ENCODE measurements around the gene UBP1.
"Not testable (repeated sequence)": the region's sequence is repeated elsewhere in the genome, so short reads cannot be mapped to it uniquely, and the experiment has no call there.

UBP1 gene

DNA sequence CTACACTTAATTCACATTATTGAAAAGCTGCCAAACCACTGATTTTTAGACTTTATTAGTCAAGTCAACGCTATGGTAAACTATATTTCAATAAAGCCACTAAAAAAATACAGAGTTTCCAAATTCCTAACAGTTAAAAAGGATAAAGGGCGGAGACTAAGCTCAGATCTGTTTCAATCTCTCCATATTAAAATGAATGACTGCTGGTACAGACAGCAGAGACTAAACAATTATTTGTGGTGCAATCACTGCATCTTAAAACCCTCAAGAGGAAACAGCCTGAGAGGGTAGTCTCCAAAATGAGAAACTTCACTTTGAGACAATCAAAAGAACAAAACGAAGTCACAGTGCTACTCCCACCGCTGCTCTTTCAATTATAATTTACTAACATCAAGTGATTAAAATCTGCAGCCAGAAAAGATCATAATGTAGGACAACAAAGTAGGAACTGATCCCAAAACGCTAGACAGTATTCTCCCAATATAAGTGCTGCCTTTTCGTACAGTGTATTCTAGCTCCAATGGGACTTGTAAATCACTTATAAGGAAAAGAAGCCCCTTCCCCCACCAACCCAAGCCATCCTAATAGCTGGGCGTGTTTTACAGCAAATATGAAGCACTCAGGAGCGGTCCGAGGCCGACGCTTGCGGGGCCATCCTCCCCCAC is 1.2 kb downstream of the UBP1 start:
- Histone ChIP-seq H3K9ac (peak overlapping the region; percentile 92 to 99 (median 98)), H3K4me1 (peaks cover 25 to 54% (median 39%) of the 10 kb centered on the region in 10 experiments), H3K4me2 (peak overlapping the region; percentile 79 to 97 (median 91)), H3K4me3 (peak overlapping the region; percentile 92 to 99 (median 97)), H3K27ac (peak overlapping the region; percentile 87 to 98 (median 96)), H3K36me3 (peaks cover 0 to 14% (median 3%) of the 10 kb centered on the region in 11 experiments; a peak in 7 of 22 replicates), H4K20me1 (peaks cover 48 to 60% (median 58%) of the 10 kb centered on the region in 11 experiments), H3K27me3 (no peaks in the 10 kb centered on the region), H3K9me3 (replicated peaks in 1 of 11) (peaks cover 0 to 5% (median 0%) of the 10 kb centered on the region in 11 experiments; a peak in 1 of 22 replicates)
- TF ChIP-seq Cebpa-rat (IDR thresholded peaks at IDR 0.05) = no peak

DNA sequence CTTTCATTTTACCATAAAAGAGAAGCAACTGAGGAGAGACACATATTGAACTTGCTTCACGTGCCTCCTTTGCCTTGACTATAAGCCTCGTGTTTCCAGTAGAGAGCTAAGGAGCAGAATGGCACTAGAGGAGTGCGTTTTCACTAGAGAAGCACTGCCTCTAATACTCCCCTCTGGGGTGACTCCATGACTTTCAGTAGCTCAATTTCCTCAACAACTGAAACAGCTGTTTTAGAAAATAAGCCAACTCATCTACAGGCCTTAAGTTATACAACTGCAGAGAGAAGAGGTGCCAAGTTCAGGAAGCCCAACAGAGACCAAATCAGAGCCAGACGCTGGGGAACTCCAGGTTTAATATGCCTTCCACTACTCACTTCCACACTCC is 1.9 kb downstream of the UBP1 start:
- Histone ChIP-seq H3K27me3 (no peaks in the 10 kb centered on the region), H4K20me1 (peaks cover 56 to 67% (median 66%) of the 10 kb centered on the region in 11 experiments), H3K36me3 (peaks cover 0 to 14% (median 3%) of the 10 kb centered on the region in 11 experiments; a peak in 7 of 22 replicates), H3K4me1 (peaks cover 25 to 61% (median 41%) of the 10 kb centered on the region in 10 experiments), H3K9ac (peak overlapping the region; percentile 92 to 99 (median 98)), H3K4me2 (peak overlapping the region; percentile 79 to 97 (median 91)), H3K9me3 (replicated peaks in 1 of 11) (peaks cover 0 to 5% (median 0%) of the 10 kb centered on the region in 11 experiments; a peak in 1 of 22 replicates), H3K4me3 (peak overlapping the region; percentile 92 to 99 (median 97)), H3K27ac (peak overlapping the region; percentile 87 to 98 (median 96); a peak in 21 of 22 replicates)
- TF ChIP-seq Cebpa-rat (IDR thresholded peaks at IDR 0.05) = no peak

DNA sequence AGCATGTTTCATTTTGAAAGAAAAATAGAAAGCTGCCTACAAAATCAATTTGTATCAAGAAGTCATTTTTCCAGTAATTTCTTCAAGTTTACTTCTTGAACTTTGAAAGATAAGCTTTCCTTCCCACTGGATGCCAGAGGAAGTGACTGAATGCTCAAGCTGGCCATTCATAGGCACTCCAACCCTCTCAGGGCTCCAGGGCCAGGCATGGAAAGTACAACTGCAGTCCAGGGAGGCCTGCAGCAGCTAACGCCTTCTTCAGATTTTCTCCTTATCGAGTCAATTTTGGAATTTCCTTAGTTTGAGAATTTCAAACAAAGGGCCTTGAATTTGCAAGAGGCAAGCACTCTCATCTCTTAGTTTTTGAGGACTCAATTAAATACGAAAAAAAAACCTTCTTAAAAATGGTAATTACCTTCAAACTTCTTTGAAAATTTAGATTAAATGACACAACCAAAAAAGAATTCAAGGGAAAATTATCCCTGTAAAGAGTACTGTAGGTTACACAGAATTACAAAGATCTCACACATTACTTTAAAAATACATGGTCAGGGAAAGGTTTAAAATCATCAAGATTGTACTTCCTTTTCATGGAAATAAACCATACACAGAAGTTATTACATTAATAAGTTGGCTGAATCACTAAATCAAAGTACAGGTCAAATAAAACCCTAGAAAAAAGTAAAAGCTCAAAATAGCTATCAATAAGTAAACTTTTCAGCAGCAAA is 2.5 kb downstream of the UBP1 start:
- Histone ChIP-seq H3K9ac (peak overlapping the region; percentile 92 to 99 (median 98); a peak in 20 of 22 replicates), H3K27me3 (no peaks in the 10 kb centered on the region), H3K4me3 (peak overlapping the region; percentile 92 to 99 (median 97)), H3K4me1 (peaks cover 25 to 66% (median 41%) of the 10 kb centered on the region in 10 experiments), H3K27ac (peak overlapping the region; percentile 87 to 98 (median 96); a peak in 21 of 22 replicates), H3K4me2 (peak overlapping the region; percentile 79 to 97 (median 91)), H4K20me1 (peaks cover 61 to 73% (median 71%) of the 10 kb centered on the region in 11 experiments), H3K9me3 (replicated peaks in 1 of 11) (peaks cover 0 to 5% (median 0%) of the 10 kb centered on the region in 11 experiments; a peak in 1 of 22 replicates), H3K36me3 (peaks cover 0 to 14% (median 3%) of the 10 kb centered on the region in 11 experiments; a peak in 7 of 22 replicates)
- no peak for TF ChIP-seq Cebpa-rat (IDR thresholded peaks at IDR 0.05)

DNA sequence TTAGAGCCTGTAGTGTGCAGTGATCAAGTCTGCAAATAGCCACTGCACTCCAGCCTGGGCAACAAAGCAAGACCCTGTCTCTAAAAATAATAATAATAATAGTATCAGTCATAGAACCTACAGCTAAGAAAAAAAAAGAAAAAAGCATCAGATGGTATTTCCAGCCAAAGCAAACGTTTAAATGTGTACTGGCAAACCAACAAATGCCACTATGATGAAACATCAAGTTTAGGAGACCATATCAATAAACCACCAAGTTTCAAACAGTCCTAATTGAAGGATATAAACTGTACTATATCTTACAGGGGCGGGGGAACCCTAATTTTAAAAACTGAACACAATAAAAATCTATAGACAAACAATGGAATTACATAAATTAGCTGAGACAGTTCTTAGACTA is 6.4 kb downstream of the UBP1 start:
- no peak for TF ChIP-seq Cebpa-rat (IDR thresholded peaks at IDR 0.05)
- Histone ChIP-seq H3K27ac (no peak overlapping the region), H3K9me3 (replicated peaks in 1 of 11) (peaks cover 0 to 5% (median 0%) of the 10 kb centered on the region in 11 experiments; a peak in 1 of 22 replicates), H3K4me2 (peak overlapping the region in 4 of 11 experiments; percentile 10 to 41 (median 22); a peak in 2 of 22 replicates), H3K4me3 (no peak overlapping the region), H3K4me1 (peaks cover 28 to 90% (median 51%) of the 10 kb centered on the region in 10 experiments), H3K27me3 (no peaks in the 10 kb centered on the region), H3K9ac (no peak overlapping the region), H3K36me3 (peaks cover 0 to 19% (median 6%) of the 10 kb centered on the region in 11 experiments; a peak in 8 of 22 replicates), H4K20me1 (peaks cover 92 to 100% (median 100%) of the 10 kb centered on the region in 11 experiments)

DNA sequence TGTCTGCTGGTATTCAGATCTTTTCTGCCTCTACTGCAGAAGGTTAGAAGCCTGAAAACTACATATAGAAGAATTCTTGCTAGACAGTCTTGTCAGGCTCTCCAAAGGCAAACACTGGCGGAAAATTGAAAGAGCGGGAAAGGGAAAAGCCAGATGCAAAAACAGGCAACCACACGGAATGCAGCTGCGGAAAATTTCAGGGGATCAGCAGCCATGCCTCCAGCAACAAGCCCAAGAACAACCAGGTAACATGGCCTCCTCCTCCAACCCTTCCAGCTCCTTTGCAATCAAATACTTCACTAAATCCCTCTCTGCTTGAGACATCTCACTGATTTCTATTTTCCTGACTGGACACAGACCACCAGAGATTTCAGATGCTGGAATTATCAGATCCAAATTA is 9.6 kb downstream of the UBP1 start:
- H3K4me2 ChIP-seq = peak overlapping the region in 4 of 11 experiments; percentile 2 to 64 (median 55); a peak in 7 of 22 replicates
- peaks cover 92 to 99% (median 97%) of the 10 kb centered on the region in 11 experiments for H4K20me1 ChIP-seq
- H3K9me3 ChIP-seq (replicated peaks in 1 of 11) = peaks cover 0 to 4% (median 0%) of the 10 kb centered on the region in 11 experiments; a peak in 1 of 22 replicates
- H3K36me3 ChIP-seq = peaks cover 0 to 19% (median 10%) of the 10 kb centered on the region in 11 experiments; a peak in 11 of 22 replicates
- peaks cover 0 to 95% (median 32%) of the 10 kb centered on the region in 10 experiments; a peak in 16 of 20 replicates for H3K4me1 ChIP-seq
- no peaks in the 10 kb centered on the region for H3K27me3 ChIP-seq
- no peak for TF ChIP-seq Cebpa-rat (IDR thresholded peaks at IDR 0.05)
- no peak overlapping the region; a peak in 1 of 22 replicates for H3K27ac ChIP-seq
- no peak overlapping the region for H3K4me3 ChIP-seq
- H3K9ac ChIP-seq = peak overlapping the region in 1 of 11 experiments; percentile 3; a peak in 1 of 22 replicates

DNA sequence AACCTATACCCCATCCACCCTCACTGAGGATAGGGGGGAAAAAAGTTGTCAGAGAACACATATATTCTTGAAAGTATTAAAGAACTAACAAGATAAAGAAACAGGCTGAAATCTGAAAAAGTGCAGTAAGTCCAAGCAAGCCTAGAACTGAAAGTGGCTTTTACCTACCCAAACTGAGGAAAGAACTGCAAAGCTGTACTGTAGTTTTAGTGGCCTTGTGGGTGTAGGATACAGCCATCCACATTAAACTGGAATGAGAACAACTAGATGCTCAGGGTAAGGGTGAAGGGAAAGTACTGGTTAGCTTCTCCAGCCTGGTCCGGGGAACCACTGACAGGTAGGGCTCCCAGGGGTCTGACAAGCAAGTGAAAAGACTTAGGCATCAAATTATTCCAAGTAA is 10.1 kb downstream of the UBP1 start:
- peaks cover 0 to 95% (median 37%) of the 10 kb centered on the region in 10 experiments; a peak in 16 of 20 replicates for H3K4me1 ChIP-seq
- peaks cover 89 to 99% (median 97%) of the 10 kb centered on the region in 11 experiments for H4K20me1 ChIP-seq

DNA sequence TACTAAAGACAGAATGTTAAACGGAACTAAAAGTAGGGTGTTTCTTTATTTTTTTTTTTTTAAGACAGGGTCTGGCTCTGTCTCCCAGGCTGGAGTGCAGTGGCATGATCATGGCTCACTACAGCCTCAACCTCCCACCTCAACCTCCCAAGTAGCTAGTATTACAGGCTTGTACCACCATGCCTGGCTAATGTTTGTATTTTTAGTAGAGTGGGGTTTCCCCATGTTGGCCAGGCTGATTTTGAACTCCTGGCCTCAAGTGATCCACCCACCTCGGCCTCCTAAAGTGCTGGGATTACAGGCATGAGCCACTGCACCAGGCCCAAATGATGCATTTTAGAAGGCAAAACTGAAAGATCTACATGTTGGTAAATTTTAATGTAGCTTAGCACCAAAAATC is 10.9 kb downstream of the UBP1 start:
- not testable (repeated sequence) for H3K9ac ChIP-seq; H3K4me3 ChIP-seq; H3K9me3 ChIP-seq (replicated peaks in 1 of 11); H3K27me3 ChIP-seq
- Histone ChIP-seq H3K4me1 (peaks cover 0 to 97% (median 41%) of the 10 kb centered on the region in 10 experiments; a peak in 16 of 20 replicates), H3K27ac (peak overlapping the region in 2 of 11 experiments; percentile 5 to 12; a peak in 2 of 22 replicates), H3K36me3 (peaks cover 6 to 32% (median 17%) of the 10 kb centered on the region in 11 experiments; a peak in 20 of 22 replicates), H4K20me1 (peaks cover 87 to 99% (median 97%) of the 10 kb centered on the region in 11 experiments), H3K4me2 (peak overlapping the region in 7 of 11 experiments; percentile 9 to 64 (median 48); a peak in 11 of 22 replicates)

More for the DNA sequence above, 10.1 kb downstream of the UBP1 start:
- TF ChIP-seq Cebpa-rat (IDR thresholded peaks at IDR 0.05) = no peak
- Histone ChIP-seq H3K9ac (peak overlapping the region in 1 of 11 experiments; percentile 35; a peak in 1 of 22 replicates), H3K27me3 (no peaks in the 10 kb centered on the region), H3K9me3 (replicated peaks in 1 of 11) (no peaks in the 10 kb centered on the region), H3K4me3 (no peak overlapping the region), H3K4me2 (peak overlapping the region in 4 of 11 experiments; percentile 2 to 64 (median 55); a peak in 7 of 22 replicates), H3K27ac (no peak overlapping the region), H3K36me3 (peaks cover under 1 to 24% (median 12%) of the 10 kb centered on the region in 11 experiments; a peak in 17 of 22 replicates)

DNA sequence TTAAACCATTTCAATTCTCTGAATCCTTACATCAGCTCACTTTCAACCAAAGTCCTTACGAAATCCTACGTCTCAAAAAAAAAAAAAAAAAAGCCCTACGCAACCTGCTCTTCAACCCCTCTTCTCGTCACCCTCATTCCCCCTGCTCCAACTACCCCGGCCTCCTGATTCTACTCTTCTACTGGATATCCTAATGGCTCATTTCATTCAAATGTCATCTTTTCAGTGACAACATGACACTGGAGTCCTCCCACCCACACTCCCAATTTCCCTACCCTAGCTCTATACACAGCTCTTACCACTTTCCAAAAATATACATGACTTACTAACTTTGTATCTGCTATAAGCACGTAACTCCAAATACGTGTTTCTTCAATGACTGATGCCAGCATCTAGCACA is 11.5 kb downstream of the UBP1 start:
- Histone ChIP-seq H3K4me3 (no peak overlapping the region), H3K27ac (peak overlapping the region in 1 of 11 experiments; percentile 12; a peak in 1 of 22 replicates), H4K20me1 (peaks cover 81 to 99% (median 93%) of the 10 kb centered on the region in 11 experiments), H3K9ac (no peak overlapping the region), H3K4me1 (peaks cover 0 to 96% (median 40%) of the 10 kb centered on the region in 10 experiments; a peak in 16 of 20 replicates), H3K27me3 (no peaks in the 10 kb centered on the region), H3K36me3 (peaks cover 12 to 37% (median 21%) of the 10 kb centered on the region in 11 experiments; a peak in 21 of 22 replicates), H3K9me3 (replicated peaks in 1 of 11) (no peaks in the 10 kb centered on the region), H3K4me2 (peak overlapping the region in 9 of 11 experiments; percentile 5 to 64 (median 17); a peak in 9 of 22 replicates)
- no peak for TF ChIP-seq Cebpa-rat (IDR thresholded peaks at IDR 0.05)
